Fibroblast of skin of back (primary cell): ENCODE results near the gene ANO1. TPM values are rescaled to one million over a fixed set of nuclear protein-coding genes. Genes with fewer than 3 reads are reported as not detected.
"Not testable (repeated sequence)": the region's sequence is repeated elsewhere in the genome, so short reads cannot be mapped to it uniquely, and the experiment has no call there.

Experiments used
- DNase-seq: peaks from one replicate; pipeline ENCODE4 v3.0.0-alpha.2; 2013
- polyA plus RNA-seq, 2 experiments: library from polyadenylated mRNA; unstranded; fragments of 120-200 nt; gene quantifications; one replicate each; pipeline ENCODE4 v1.2.1, GENCODE V29; 2013; ENCODE audit not compliant: insufficient read length in 2 of 2

ANO1 gene
- 1.1 TPM for polyA plus RNA-seq (2013, experiment 1 of 2; ENCODE audit: insufficient read length)
- 1.1 TPM for polyA plus RNA-seq (2013, experiment 2 of 2; ENCODE audit: insufficient read length)

DNA sequence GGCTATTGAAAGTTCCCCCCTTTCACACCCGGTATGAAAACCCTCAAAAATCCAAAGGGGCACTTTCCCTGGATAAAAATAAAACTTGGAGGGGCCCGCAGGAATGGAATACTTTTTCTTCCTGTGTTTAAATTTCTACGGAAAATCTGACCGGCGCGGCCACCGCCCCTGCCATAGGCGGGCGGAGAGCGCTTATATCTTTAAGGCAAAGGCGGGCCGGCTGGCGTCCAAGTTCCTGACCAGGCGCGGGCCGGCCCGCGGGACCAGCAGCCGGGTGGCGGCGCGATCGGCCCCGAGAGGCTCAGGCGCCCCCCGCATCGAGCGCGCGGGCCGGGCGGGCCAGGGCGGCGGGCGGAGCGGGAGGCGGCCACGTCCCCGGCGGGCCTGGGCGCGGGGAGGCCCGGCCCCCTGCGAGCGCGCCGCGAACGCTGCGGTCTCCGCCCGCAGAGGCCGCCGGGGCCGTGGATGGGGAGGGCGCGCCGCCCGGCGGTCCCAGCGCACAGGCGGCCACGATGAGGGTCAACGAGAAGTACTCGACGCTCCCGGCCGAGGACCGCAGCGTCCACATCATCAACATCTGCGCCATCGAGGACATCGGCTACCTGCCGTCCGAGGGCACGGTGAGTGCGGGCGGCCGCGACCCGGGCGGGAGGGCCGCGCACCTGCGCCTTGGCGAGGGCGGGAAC is at the start of gene ANO1:
Gene ANO1 (plus strand): TSS at position 223 of the 686 bp plus-strand sequence. CDS start 290 bp downstream, at position 513.
- DNase-seq: peak; percentile 7

DNA sequence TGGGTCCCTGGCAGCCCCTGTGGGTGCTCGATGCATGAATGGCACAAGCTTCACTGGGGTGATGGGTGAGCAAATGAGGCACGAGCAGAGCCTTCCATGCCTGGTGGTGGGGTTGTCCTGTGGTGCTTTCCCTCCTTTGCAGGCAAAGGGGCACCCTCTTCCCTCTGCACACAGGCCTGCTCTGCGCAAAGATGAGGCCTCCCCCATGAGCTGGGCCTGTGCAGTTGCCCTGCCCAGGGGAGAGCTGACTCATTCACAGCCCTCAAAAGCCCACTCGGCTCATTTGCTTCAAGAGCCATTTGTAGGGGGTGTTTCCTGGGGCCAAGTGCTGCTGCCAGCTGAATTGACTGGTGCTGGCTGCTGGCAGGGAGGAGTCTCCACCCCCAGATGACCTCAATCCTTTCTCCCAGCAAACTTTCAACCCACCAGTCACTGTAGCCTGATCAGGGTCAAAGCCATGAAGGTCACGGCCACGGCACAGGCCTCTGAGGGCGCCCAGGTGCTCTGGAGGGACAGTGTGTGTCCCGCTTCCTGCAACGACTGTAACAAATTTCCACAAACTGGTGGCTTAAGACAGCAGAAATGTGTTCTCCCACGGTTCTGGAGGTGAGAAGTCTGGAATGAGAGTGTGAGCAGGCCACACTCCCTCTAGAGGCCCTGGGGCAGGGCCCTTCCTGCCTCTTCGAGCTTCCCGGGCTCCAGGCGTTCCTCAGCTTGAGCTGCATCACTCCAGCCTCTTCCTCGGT is 48.8 kb upstream of the ANO1 start:
- peak; percentile 13 for DNase-seq

DNA sequence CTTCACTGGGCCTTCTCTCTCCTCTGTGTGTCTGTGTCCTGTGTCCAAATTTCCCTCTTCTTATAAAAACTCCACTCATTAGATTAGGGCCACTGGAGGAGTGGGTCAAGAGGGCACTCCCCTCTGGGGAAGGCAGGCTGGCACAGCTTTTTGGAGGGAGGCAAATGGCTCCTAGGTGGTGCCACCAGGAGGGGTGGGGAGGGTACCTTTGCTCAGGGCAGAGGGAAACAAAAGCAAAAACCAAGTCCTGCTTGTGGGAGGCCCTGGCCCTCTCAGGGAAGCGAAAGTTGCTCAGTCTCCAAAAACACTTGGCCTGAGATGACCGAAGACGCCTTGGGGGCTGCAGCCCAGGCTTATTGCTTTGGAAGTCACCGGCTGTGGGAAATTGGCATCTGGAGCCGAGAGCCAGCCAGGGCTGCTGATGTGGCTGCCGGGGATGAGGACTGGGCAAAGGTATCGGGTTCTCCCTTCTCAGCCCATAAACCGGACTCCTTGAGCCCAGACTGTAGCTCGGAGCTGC is 48.2 kb upstream of the ANO1 start:
- DNase-seq: no peak

DNA sequence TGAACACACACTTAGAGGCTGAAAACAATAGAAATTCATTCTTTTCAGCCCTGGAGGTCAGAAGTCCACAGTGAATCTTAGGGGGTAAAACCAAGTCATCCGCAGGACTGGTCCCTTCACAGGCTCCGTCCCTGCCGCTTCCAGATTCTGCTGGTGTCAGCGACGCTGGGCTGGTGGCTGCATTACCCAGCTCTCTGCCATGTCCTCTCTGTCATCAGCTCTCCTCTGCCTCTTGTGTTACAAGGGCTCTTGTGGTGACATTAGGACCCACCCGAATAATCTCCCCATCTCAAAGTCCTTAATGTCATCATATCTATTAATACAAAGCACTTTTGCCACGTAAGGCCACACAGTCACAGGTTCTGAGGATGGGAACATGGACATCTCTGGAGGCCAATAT is 47.7 kb upstream of the ANO1 start:
- DNase-seq: no peak

DNA sequence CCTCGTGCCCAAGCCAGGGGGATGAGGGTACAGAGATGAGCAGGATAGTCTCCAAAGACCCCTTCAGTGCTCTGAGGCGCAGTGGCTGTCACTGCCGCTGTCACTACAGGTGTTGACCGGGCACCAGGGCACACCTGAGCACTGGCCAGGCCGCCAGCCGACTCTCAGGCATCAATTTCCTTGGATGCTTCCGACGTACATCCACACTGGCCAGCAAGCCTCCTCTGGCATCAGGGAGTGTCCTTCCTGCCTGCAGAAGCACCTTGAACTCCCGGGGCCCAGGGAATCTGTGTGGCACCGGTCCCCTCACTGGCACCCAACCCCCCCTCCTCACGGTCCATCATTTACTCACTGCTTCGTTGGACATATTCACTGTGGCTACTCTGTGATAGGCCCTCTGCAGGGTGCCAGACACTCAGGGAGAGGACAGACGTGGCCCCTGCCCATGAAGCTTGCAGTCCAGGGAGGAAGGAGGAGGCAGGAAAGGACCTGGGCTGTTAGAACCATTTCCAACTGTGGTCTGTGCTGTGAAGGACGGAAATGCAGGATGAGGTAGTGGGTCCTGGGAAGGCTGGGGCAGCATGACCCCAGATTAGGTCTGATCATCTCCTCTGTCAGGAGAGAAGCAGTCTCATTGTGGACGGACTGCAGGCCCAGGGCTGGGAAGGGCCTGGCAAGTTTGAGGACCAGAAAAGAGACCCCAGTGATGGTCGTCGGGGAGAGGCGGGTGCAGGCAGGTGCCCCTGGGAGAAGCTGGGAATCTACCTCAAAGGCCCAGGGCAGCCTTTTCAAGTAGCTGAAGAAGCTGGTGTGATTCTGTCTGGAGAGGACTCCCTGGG is 46.3 kb upstream of the ANO1 start:
- DNase-seq: no peak

DNA sequence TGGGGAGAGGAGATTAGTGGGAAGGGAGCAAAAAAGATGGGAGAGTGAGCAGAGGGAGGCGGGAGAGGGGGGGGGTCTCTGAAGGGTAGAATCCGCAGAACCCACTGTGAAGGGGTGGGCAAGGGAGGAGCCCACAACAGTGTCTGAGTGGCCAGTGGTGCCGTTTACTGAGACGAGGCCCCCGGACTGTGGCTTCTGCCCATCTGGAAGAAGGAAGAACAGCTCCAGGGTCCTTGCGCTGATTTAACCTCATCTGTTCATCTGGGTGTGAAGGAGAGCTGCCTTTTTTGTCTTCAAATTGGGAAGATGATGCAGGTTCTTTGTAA is 45.7 kb upstream of the ANO1 start:
- no peak for DNase-seq

DNA sequence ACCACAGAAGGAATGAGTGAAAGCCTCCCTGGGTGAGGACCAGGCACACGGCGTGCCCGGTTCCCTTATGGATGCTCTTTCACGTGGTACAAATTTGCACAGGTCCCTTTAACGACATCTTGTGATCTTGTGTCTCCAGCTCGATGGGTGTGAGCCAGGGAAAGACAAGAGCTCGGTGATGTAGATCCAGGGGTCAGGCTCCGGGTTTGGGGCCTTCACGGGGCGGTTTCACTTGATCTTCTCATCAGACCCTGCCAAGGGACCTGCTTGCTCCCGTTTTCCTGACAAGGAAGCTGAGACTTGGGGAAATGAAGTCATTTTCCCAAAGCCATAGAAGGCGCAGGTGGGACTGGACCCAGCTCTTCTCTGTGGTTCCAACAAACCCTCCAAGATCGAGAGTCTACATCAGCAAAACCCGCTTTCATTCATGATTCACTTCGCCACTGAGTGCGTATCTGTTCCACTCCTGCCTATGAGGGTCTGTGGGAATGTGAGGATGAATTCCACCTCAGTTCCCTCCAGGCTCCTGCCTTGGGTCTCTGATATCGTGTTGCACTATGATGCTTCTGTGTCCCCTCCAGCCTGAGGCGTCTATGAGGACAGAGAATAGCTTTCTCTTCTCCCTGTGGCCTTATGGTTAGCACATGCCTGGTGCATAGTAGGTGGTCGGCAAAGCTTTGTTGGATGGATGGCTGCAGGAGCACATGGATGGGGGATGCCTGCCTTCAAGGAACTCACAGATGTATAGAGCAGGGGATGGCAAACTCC is 45.0 kb upstream of the ANO1 start:
- DNase-seq: no peak

DNA sequence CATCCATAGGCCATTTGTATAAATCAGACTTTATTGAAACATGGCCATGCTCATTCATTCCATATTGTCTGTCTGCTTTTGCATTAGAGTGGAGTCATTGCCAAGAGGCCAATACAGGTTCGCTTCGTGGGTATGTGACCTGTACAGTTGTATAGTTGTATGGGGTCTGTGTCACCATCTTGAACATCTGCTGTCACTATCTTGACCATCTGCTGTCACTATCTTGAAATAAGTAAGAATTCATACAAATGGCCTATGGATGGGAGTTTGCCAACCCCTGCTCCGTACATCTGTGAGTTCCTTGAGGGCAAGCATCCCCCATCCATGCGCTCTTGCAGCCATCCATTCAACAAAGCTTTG is 44.4 kb upstream of the ANO1 start:
- DNase-seq: no peak

DNA sequence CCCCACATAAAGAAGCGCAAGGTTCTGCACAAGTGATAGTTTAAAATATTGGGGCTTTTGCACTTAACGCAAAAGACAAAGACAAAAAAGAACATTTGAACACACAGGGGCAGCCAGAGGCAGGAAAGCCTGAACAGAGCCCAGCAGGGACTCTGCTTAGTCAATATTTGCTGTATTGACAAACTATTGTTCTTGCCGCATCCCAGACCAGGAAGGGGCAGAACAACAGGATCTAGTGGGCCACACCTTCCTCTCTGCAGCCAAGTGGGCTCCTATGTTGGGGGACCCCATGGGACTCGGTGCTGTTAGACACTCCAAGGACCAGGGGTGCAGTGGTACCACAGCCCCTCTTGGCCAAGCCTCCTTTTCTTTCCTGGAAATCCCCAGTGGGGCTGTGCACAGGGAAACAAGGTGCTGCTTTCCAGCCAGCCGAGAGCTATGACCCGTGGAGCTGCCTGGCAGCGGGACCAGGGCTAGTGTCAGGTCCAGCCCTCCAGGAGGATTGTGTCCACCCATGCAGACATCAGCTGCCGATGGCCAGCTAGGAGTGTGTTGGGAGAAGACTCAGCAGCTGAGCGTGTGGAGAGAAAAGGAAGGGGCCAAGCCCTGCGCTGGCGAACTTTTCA is 43.3 kb upstream of the ANO1 start:
- DNase-seq: no peak

DNA sequence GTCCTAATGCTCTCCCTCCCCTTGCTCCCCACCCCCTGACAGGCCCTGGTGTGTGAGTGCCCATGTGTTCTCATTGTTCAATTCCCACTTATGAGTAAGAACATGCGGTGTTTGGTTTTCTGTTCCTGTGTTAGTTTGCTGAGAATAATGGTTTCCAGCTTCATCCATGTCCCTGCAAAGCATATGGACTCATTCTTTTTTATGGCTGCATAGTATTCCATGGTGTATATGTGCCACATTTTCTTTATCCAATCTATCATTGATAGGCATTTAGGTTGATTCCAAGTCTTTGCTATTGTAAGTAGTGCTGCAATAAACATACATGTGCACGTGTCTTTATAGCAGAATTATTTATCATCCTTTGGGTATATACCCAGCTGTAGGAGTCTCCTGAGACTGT is 42.5 kb upstream of the ANO1 start:
- DNase-seq: not testable (repeated sequence)

DNA sequence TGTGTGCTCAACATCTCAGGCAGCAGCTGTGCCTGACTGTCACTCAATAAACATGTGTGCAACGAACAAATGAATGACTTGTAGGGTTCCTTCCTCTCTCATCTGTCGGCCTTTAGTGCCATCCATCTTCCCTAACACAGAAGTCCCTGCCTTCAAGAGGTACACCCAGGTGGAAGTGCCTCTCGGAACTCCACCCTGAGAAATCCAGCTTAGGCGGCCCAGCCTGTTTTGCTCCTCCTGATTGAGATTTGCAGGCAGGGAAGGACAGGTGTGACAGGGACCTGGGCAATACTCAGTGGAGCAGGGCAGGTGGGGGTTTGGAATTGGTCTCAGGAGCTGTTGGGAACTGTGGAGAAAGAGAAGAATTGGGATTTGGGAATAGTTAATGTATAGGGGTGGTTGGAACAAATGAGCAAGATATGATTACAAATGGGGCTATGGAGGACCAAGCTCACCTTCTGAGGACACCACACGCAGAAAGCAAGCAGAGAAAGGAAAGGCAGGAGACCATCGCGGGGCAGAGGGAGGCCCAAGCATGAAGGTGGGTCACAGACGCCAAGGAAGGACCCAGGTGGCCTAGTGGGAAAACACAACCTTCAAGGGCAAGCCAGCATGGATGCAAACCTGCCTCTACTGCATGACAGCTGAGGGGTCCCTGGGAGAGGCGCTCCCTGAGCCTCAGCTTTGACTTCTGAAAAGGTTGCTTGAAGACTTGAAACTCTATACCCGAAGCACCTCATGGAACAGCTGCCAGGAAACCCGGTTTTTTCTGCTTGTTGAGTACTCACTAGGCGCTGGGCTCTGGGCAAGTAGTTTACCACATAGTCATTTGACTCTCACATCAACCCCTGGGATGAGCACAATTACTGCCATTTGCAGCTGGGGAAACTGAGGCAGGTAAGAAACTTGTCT is 40.9 kb upstream of the ANO1 start:
- no peak for DNase-seq

DNA sequence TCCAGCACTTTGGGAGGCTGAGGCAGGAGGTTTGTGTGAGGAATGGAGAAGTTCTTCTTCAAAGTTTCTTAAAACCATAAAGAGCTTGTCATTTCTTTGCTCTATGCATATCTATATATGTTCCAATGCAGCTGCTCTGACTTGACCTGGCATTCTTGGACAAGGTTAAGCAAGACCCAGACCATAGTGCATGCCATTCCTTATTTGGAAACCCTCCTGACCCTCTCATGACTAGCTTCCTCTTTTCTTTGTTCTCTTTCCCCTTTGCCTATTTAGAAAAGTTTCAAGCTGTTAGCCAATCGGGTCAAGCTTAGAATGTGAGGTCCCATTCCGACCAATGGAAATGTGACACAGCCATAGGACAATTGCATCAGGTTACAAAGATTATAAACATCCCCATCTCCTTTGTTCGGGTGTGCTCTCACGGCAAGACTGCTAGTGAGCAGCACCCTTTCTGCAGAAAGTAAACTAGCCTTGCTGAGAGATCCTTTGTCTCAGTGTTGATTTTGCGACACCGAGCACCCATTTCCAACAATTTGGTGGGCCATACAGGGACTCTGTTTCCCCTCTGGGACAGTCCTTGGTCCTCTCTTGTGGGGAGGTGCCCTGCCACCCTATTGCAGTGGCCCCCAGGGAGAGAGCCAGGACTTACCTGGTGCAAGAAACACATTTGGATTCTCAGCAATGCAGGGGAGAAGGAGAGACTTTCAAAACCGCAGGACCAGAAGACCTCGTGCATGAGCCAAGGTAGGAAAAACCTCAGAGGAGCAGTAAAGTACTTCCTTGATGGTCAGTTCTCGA is 39.9 kb upstream of the ANO1 start:
- no peak for DNase-seq

DNA sequence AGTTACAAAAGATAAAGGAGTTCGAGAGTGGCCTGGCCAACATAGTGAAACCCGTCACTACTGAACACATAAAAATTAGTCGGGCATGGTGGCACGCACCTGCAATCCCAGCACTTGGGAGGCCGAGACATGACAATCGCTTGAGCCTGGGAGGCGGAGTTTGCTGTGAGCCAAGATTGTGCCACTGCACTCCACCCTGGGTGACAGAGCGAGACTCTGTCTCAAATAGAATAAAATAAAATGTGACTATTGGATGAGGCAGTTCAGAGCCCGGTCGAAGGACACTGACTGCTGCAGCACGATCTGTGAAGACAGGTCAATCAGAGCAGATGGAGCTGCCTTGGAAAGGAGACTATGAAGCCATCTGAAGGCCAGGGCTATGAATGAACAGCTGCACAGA is 37.7 kb upstream of the ANO1 start:
- no peak for DNase-seq

DNA sequence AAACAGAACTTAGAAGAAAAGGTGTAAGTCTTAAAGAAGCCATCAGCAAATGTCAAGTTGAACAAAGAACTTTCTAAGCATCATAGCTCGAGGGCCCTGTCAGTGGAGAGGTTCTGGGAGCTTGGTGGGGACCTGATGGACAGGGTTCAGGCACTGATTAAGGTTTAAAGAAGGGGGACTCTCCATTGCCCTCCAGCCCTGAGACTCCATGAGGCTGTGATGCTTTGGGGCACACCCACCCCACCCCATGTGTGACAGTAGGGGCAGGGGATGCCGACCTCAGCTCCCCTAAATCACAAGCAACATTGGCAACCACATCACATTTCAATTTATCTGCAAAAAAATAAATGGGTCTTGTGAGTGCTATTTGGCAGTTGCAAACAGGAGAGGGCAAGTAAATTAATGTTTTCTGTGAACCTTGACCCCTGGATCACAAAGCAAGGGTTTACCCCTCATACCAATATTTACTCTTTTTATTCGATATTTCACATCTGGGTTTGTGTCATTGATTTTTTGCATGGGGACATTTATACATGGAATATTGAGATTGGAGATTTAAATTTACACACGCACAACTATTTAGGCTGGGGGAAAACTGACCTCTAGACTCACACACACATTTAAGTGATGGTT is 37.1 kb upstream of the ANO1 start:
- DNase-seq: no peak

DNA sequence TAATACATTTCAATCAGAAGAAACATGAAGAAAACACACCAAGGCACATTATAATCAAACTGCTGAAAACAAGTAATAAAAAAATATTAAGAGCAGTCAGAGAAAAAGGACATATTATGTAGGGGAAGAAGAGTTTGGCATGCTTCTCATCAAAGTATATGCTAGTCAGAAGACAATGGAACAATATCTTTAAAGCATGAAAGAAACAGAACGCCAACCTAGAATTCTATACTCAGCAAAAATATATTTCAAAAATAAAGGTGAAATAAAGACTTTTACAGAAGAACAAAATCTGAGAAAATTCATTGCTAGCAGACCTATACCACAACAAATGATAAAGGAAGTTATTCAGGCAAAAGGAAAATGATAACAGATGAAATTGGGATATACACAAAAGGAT is 34.6 kb upstream of the ANO1 start:
- no peak for DNase-seq

DNA sequence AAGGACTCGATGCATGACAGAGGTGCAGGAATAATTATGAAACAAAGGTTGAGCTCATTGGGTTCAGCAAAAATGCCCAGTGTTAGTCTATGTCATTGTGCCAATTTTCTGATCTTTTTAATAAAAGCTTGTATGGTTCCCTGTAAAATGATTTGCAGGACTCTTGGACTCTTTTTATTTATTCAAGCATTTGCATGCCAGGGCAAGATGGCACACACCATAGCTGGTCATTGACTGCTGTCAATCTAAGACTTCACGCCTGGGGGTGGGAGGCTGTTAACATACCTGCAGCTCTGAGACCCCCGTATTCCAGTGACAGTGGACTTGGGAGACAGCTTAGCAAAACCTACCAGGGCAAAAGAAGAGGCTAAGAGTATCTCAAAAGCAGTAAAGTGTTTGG is 32.0 kb upstream of the ANO1 start:
- DNase-seq: no peak

DNA sequence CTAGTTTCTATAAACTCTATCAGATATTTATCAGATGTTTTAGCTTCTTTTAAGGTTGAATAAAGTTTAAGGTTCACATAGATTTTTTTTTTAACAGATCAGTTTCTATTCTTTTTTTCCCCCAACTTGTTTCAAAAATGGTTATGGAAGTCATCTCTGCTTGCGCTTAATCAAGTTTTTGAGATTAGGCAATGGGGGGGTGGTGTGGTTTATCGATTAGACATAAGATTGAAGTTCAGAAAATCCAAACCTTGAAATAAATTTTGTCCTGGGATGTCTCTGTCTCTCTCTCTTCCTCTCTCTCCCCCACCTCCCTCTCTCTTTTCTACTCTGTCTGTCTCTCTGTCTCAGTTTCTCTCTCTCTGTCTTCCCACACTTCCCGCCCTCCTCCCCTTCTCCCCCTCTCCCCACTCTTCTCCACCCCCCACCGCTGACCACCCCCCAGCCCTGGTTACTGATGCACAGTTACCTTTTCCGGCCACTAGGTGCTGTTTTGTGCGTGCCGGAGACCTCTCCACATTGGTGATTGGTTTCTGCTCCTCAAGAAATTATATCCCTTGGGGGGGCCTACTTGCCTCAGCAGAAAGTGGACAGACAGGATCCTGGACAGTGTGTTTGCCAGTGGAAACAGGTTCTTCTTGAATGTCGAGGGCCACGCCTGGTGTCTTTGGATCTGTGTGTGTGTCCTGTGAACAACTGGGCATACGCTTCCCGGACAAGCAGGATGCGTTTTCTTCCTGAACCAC is 29.7 kb upstream of the ANO1 start:
- DNase-seq: no peak

DNA sequence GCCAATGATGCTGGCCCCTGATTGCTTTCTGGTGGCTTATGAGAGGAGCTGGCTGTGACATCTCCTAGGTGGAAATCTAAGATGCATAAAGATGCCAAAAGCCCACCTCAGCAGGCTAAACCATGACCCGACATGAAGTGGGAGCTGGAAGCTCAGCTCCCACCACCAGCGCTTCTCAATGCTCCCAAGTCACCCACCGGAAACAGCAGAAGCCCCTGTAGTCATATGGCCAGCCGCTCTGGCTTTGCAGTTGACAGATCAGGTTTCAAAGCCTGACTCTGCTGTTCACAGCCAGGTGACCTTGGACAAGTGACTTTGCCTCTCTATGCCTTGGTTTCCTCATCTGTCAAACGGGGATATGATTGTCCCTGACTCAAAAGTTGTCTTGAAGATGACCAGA is 29.1 kb upstream of the ANO1 start:
- DNase-seq: no peak

DNA sequence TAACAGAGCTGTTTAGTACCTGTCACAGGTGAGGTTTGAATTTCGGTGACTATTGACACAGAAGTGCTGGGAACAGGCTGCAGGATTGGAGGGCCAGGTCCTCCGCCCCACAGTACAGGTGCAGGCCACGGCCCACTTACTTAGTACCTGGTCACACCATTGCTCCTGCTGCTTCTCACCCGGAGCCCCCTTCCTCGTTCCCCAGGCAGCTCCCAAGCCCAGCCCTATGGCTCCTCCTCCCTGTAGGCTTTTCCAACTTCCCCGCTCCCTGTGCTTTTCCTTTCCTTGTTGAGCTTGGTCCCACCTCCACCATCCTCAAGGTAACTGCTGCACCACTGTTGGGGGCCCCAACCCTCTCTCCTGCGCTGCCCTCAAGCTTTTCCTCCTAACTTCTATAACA is 27.9 kb upstream of the ANO1 start:
- no peak for DNase-seq
